HepG2 (cell line): ENCODE data around the gene ZKSCAN5. TPM values are rescaled to one million over a fixed set of nuclear protein-coding genes. Genes with fewer than 3 reads are reported as not detected.
A peak's percentile ranks its signal among the peaks of the same experiment; 100 is the strongest.

ENCODE experiments used
- ISL2 ChIP-seq: sonication (generic); formaldehyde crosslinking; IDR thresholded peaks from 2 replicates; pipeline ENCODE4 v1.5.0; 2020; ENCODE audit warnings: missing genetic modification reagents
- JDP2 ChIP-seq: sonication (generic); formaldehyde crosslinking; IDR thresholded peaks from 2 replicates; pipeline ENCODE4 v1.8.1; 2022; ENCODE audit warnings: missing genetic modification reagents, borderline replicate concordance
- KLF12 ChIP-seq: sonication (generic); formaldehyde crosslinking; IDR thresholded peaks from 2 replicates; pipeline ENCODE4 v1.4.0; 2020; ENCODE audit warnings: missing genetic modification reagents, borderline replicate concordance
- NCOA5 ChIP-seq: sonication (generic); formaldehyde crosslinking; IDR thresholded peaks from 2 replicates; pipeline ENCODE4 v1.4.0; 2020; ENCODE audit warnings: missing genetic modification reagents
- POLR2AphosphoS5 ChIP-seq: IDR thresholded peaks from 2 replicates; pipeline ENCODE4 v1.6.1; 2012; ENCODE audit warnings: low read depth, low read length
- RAD21 ChIP-seq: fragments of 450-650 bp; formaldehyde crosslinking; IDR thresholded peaks from 2 replicates; pipeline ENCODE4 v1.5.0; 2020; ENCODE audit warnings: mild to moderate bottlenecking
- SKI ChIP-seq: fragments of 450-650 bp; IDR thresholded peaks from one replicate; pipeline ENCODE4 v1.6.1; 2018; ENCODE audit warnings: mild to moderate bottlenecking; ENCODE audit not compliant: partially characterized antibody
- ZNF24 ChIP-seq: fragments of 450-650 bp; IDR thresholded peaks from 2 replicates; pipeline ENCODE4 v1.6.1; 2017; ENCODE audit warnings: antibody characterized with exemption, mild to moderate bottlenecking
- ZNF33A ChIP-seq: sonication (generic); formaldehyde crosslinking; IDR thresholded peaks from 2 replicates; pipeline ENCODE4 v1.5.1; 2020; ENCODE audit warnings: missing genetic modification reagents, mild to moderate bottlenecking, moderate library complexity, borderline replicate concordance
- ZNF569 ChIP-seq: sonication (generic); formaldehyde crosslinking; IDR thresholded peaks from 2 replicates; pipeline ENCODE4 v1.5.0; 2020; ENCODE audit warnings: mild to moderate bottlenecking, missing genetic modification reagents, moderate library complexity, borderline replicate concordance
- polyA plus RNA-seq, 8 experiments: library from polyadenylated mRNA; depleted of rRNA in 3 of 8; stranded (reverse) in 7 of 8; unstranded in 1 of 8; fragments of >200 nt; fragmentation: Illumina TruSeq in 4 of 8; extraction: Trizol in 4 of 8; gene quantifications; 2 replicates each; pipeline versions ENCODE4 v1.2.1 to v1.2.3, GENCODE V29; 2011 to 2016; ENCODE audit warnings: low read depth in 4 of 8, missing spikeins in 1 of 8, mixed read lengths in 1 of 8; ENCODE audit not compliant: insufficient read depth in 1 of 8
- total RNA-seq, 5 experiments: library from RNA; depleted of rRNA; stranded (reverse); fragments of >200 nt; fragmentation: Illumina TruSeq; extraction: Trizol; gene quantifications; 2 replicates each; pipeline ENCODE4 v1.2.3, GENCODE V29; 2016; ENCODE audit warnings: low read depth in 1 of 5
- TF ChIP-seq, protein P1 (sequence below), 2 experiments: fragments of 450-650 bp in 1 of 2; sonication (generic) in 1 of 2; formaldehyde crosslinking in 1 of 2; IDR thresholded peaks; 2 replicates each; pipeline versions ENCODE4 v1.6.1 to v1.8.0; 2016 to 2022; ENCODE audit warnings: antibody characterized with exemption in 1 of 2, mild to moderate bottlenecking in 1 of 2, missing genetic modification reagents in 1 of 2
- TF ChIP-seq, protein P2 (sequence below), 2 experiments: sonication (generic) in 1 of 2; formaldehyde crosslinking in 1 of 2; IDR thresholded peaks; 2 replicates each; pipeline versions ENCODE4 v1.5.1 to v1.6.1; 2011 to 2020; ENCODE audit warnings: borderline replicate concordance in 1 of 2, low read depth in 1 of 2, low read length in 1 of 2, mild to moderate bottlenecking in 1 of 2, missing genetic modification reagents in 1 of 2, moderate library complexity in 1 of 2
- TF ChIP-seq, protein P3 (sequence below): sonication (generic); formaldehyde crosslinking; IDR thresholded peaks from 2 replicates; pipeline ENCODE4 v1.8.0; 2022; ENCODE audit warnings: low read depth, missing genetic modification reagents
- TF ChIP-seq, protein P4 (sequence below): conservative IDR thresholded peaks from 2 replicates; pipeline ENCODE4 v1.6.1; 2018; ENCODE audit warnings: missing genetic modification reagents

ZKSCAN5 gene
- total and polyA plus RNA-seq, 2 of the 13 experiments (the other 11 are each of a cell fraction or from before 2014, with no cell fraction given) = 5.5 to 11.7 TPM

DNA sequence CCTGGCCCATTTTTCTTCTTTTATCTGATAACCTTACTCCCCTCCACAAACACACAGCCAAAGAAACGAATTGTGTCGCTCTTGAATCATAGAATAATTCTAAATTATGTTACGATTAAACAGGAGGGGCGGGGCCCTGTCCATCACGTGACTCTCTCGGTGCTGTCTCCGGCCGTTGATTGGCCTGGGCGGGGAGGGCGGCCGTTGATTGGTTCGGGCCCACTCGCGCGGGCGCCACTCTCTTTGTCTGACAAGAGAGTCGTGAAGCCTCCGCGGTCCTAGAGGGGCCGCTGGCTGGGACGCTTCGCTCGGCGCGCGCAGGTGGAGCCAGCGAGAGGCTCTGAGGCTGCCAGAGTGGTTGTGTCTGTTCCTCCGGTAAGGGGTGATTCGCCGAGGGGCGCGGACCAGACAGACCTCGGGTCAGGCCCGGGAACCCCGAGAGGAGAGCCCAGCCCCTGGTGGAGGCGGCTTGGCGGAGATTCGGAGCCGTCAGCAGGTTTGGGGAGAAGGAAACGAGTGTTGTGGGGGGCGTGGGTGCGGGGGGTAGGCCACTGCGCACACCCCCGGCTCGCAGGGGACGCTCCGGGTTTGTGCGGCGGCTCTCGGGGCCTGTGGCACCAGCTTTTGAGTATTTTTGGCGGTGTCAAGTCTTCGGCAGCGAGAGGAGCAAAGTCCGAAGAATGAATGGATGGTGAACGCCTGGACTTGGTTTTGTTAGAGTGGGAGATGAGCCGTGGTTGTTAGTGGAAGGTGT is 31.7 kb upstream of the ZKSCAN5 start, which contains the start of gene ZNF789 (continued):
- TF ChIP-seq, protein P1, sequence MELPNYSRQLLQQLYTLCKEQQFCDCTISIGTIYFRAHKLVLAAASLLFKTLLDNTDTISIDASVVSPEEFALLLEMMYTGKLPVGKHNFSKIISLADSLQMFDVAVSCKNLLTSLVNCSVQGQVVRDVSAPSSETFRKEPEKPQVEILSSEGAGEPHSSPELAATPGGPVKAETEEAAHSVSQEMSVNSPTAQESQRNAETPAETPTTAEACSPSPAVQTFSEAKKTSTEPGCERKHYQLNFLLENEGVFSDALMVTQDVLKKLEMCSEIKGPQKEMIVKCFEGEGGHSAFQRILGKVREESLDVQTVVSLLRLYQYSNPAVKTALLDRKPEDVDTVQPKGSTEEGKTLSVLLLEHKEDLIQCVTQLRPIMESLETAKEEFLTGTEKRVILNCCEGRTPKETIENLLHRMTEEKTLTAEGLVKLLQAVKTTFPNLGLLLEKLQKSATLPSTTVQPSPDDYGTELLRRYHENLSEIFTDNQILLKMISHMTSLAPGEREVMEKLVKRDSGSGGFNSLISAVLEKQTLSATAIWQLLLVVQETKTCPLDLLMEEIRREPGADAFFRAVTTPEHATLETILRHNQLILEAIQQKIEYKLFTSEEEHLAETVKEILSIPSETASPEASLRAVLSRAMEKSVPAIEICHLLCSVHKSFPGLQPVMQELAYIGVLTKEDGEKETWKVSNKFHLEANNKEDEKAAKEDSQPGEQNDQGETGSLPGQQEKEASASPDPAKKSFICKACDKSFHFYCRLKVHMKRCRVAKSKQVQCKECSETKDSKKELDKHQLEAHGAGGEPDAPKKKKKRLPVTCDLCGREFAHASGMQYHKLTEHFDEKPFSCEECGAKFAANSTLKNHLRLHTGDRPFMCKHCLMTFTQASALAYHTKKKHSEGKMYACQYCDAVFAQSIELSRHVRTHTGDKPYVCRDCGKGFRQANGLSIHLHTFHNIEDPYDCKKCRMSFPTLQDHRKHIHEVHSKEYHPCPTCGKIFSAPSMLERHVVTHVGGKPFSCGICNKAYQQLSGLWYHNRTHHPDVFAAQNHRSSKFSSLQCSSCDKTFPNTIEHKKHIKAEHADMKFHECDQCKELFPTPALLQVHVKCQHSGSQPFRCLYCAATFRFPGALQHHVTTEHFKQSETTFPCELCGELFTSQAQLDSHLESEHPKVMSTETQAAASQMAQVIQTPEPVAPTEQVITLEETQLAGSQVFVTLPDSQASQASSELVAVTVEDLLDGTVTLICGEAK (IDR thresholded peaks at IDR 0.05) = no peak
- TF ChIP-seq, protein P1 (CRISPR knock-in tag; IDR thresholded peaks at IDR 0.05) = peak; percentile 86
- TF ChIP-seq, protein P2, sequence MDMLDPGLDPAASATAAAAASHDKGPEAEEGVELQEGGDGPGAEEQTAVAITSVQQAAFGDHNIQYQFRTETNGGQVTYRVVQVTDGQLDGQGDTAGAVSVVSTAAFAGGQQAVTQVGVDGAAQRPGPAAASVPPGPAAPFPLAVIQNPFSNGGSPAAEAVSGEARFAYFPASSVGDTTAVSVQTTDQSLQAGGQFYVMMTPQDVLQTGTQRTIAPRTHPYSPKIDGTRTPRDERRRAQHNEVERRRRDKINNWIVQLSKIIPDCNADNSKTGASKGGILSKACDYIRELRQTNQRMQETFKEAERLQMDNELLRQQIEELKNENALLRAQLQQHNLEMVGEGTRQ (IDR thresholded peaks at IDR 0.05; ENCODE audit: low read depth, low read length) = peak; percentile 91
- TF ChIP-seq, protein P2 (CRISPR knock-in tag; IDR thresholded peaks at IDR 0.05; ENCODE audit: borderline replicate concordance) = peak; percentile 99; the same call in 1 of the 2 replicates
- TF ChIP-seq ZNF33A (CRISPR knock-in tag) (peak; percentile 28; the same call in 1 of the 2 replicates), JDP2 (no peak; the same call in 1 of the 2 replicates), ZNF569 (CRISPR knock-in tag) (no peak), POLR2AphosphoS5 (peak; percentile 85), ISL2 (CRISPR knock-in tag) (peak; percentile 44; the same call in 1 of the 2 replicates), KLF12 (no peak), RAD21 (CRISPR knock-in tag) (no peak), ZNF24 (no peak), NCOA5 (CRISPR knock-in tag) (no peak), SKI (peak; percentile 23)
- TF ChIP-seq, protein P3, sequence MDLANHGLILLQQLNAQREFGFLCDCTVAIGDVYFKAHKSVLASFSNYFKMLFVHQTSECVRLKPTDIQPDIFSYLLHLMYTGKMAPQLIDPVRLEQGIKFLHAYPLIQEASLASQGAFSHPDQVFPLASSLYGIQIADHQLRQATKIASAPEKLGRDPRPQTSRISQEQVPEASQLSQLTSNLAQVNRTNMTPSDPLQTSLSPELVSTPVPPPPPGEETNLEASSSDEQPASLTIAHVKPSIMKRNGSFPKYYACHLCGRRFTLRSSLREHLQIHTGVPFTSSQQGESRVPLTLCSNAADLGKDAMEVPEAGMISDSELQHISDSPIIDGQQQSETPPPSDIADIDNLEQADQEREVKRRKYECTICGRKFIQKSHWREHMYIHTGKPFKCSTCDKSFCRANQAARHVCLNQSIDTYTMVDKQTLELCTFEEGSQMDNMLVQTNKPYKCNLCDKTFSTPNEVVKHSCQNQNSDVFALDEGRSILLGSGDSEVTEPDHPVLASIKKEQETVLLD (CRISPR knock-in tag) = no peak
- TF ChIP-seq, protein P4, sequence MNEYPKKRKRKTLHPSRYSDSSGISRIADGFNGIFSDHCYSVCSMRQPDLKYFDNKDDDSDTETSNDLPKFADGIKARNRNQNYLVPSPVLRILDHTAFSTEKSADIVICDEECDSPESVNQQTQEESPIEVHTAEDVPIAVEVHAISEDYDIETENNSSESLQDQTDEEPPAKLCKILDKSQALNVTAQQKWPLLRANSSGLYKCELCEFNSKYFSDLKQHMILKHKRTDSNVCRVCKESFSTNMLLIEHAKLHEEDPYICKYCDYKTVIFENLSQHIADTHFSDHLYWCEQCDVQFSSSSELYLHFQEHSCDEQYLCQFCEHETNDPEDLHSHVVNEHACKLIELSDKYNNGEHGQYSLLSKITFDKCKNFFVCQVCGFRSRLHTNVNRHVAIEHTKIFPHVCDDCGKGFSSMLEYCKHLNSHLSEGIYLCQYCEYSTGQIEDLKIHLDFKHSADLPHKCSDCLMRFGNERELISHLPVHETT = no peak
